Panc1 (cell line): ENCODE data around the gene ARMC2.

Experiments used
- POLR2AphosphoS5 ChIP-seq: IDR thresholded peaks from 2 replicates; pipeline ENCODE4 v1.6.1; 2012; ENCODE audit warnings: mild to moderate bottlenecking, low read depth, low read length, moderate library complexity
- TF ChIP-seq, protein P1 (sequence below): fragments of 450-650 bp; IDR thresholded peaks from 2 replicates; pipeline ENCODE4 v1.5.1; 2017; ENCODE audit warnings: mild to moderate bottlenecking
- TF ChIP-seq, protein P2 (sequence below), 2 experiments: IDR thresholded peaks; 2 replicates each; pipeline ENCODE4 v1.6.1; 2011 to 2012; ENCODE audit warnings: low read depth in 2 of 2, control low read depth in 1 of 2, low read length in 1 of 2, mild to moderate bottlenecking in 1 of 2, moderate library complexity in 1 of 2; ENCODE audit not compliant: insufficient read depth in 1 of 2

GRCh38 chr6:108945681-108946159 lies 97.5 kb downstream of the ARMC2 start:
- TF ChIP-seq, protein P1, sequence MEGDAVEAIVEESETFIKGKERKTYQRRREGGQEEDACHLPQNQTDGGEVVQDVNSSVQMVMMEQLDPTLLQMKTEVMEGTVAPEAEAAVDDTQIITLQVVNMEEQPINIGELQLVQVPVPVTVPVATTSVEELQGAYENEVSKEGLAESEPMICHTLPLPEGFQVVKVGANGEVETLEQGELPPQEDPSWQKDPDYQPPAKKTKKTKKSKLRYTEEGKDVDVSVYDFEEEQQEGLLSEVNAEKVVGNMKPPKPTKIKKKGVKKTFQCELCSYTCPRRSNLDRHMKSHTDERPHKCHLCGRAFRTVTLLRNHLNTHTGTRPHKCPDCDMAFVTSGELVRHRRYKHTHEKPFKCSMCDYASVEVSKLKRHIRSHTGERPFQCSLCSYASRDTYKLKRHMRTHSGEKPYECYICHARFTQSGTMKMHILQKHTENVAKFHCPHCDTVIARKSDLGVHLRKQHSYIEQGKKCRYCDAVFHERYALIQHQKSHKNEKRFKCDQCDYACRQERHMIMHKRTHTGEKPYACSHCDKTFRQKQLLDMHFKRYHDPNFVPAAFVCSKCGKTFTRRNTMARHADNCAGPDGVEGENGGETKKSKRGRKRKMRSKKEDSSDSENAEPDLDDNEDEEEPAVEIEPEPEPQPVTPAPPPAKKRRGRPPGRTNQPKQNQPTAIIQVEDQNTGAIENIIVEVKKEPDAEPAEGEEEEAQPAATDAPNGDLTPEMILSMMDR: no peak
- no peak for TF ChIP-seq POLR2AphosphoS5
- TF ChIP-seq, protein P2, sequence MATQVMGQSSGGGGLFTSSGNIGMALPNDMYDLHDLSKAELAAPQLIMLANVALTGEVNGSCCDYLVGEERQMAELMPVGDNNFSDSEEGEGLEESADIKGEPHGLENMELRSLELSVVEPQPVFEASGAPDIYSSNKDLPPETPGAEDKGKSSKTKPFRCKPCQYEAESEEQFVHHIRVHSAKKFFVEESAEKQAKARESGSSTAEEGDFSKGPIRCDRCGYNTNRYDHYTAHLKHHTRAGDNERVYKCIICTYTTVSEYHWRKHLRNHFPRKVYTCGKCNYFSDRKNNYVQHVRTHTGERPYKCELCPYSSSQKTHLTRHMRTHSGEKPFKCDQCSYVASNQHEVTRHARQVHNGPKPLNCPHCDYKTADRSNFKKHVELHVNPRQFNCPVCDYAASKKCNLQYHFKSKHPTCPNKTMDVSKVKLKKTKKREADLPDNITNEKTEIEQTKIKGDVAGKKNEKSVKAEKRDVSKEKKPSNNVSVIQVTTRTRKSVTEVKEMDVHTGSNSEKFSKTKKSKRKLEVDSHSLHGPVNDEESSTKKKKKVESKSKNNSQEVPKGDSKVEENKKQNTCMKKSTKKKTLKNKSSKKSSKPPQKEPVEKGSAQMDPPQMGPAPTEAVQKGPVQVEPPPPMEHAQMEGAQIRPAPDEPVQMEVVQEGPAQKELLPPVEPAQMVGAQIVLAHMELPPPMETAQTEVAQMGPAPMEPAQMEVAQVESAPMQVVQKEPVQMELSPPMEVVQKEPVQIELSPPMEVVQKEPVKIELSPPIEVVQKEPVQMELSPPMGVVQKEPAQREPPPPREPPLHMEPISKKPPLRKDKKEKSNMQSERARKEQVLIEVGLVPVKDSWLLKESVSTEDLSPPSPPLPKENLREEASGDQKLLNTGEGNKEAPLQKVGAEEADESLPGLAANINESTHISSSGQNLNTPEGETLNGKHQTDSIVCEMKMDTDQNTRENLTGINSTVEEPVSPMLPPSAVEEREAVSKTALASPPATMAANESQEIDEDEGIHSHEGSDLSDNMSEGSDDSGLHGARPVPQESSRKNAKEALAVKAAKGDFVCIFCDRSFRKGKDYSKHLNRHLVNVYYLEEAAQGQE (IDR thresholded peaks at IDR 0.05; ENCODE audit: insufficient read depth in 1 of 2, low read depth in 2 of 2, low read length in 1 of 2): no peak
